GM23338 (cell line): ENCODE measurements around the gene ADAT1. TPM values are rescaled to one million over a fixed set of nuclear protein-coding genes. Genes with fewer than 3 reads are reported as not detected.

Source experiments
- ATAC-seq: fragments of 200-7000 bp; cut with Tn5 transposase; 3 replicates; pipeline ENCODE4 v1.9.1; 2020
- DNase-seq: peaks from one replicate; pipeline ENCODE4 v3.0.0-alpha.2; 2015; ENCODE audit warnings: low spot score
- H2AFZ ChIP-seq: fragments of 200-600 bp; sonication (generic); 2 replicates; pipeline ENCODE4 v1.8.0; 2016; ENCODE audit warnings: antibody characterized with exemption, mild to moderate bottlenecking, moderate library complexity
- H3F3A ChIP-seq: fragments of 200-600 bp; sonication (generic); replicated peaks from 2 replicates; pipeline ENCODE4 v1.8.0; 2017; ENCODE audit warnings: antibody characterized with exemption, mixed run types, low read depth
- H3K27ac ChIP-seq: fragments of 200-600 bp; sonication (generic); 2 replicates; pipeline ENCODE4 v1.6.1; 2016; ENCODE audit warnings: low read depth
- H3K27me3 ChIP-seq: fragments of 200-600 bp; sonication (generic); 2 replicates; pipeline ENCODE4 v1.8.0; 2016; ENCODE audit warnings: mild to moderate bottlenecking, mixed run types, moderate library complexity; ENCODE audit not compliant: insufficient read depth
- H3K36me3 ChIP-seq: fragments of 200-600 bp; sonication (generic); 2 replicates; pipeline ENCODE4 v1.8.0; 2016; ENCODE audit warnings: mild to moderate bottlenecking; ENCODE audit not compliant: insufficient read depth
- H3K4me1 ChIP-seq: fragments of 200-600 bp; sonication (generic); 2 replicates; pipeline ENCODE4 v1.8.0; 2016; ENCODE audit warnings: mild to moderate bottlenecking, moderate library complexity; ENCODE audit not compliant: insufficient read depth
- H3K4me2 ChIP-seq: fragments of 200-600 bp; sonication (generic); 2 replicates; pipeline ENCODE4 v1.7.1; 2017; ENCODE audit warnings: mixed run types
- H3K4me3 ChIP-seq: fragments of 200-600 bp; sonication (generic); 2 replicates; pipeline ENCODE4 v1.6.1; 2016; ENCODE audit warnings: mixed run types
- H3K79me2 ChIP-seq: fragments of 200-600 bp; sonication (generic); replicated peaks from 2 replicates; pipeline ENCODE4 v1.8.0; 2017; ENCODE audit warnings: mild to moderate bottlenecking; ENCODE audit not compliant: insufficient read depth
- H3K9me2 ChIP-seq: fragments of 200-600 bp; sonication (generic); 2 replicates; pipeline ENCODE4 v1.8.0; 2017; ENCODE audit not compliant: insufficient read depth
- H4K20me1 ChIP-seq: fragments of 200-600 bp; sonication (generic); replicated peaks from 2 replicates; pipeline ENCODE4 v1.8.0; 2017; ENCODE audit warnings: mild to moderate bottlenecking; ENCODE audit not compliant: insufficient read depth
- H3K27ac Mint-ChIP-seq: 2 replicates; pipeline ENCODE4 v1.8.0; 2020; ENCODE audit warnings: inconsistent platforms, mild to moderate bottlenecking, moderate library complexity, mixed read lengths
- H3K27me3 Mint-ChIP-seq: 3 replicates; pipeline ENCODE4 v1.8.0; 2022; ENCODE audit warnings: low read depth, mild to moderate bottlenecking, moderate library complexity, mixed read lengths, inconsistent platforms; ENCODE audit not compliant: insufficient read depth, poor library complexity
- H3K36me3 Mint-ChIP-seq: 3 replicates; pipeline ENCODE4 v1.8.0; 2021; ENCODE audit warnings: low read depth, mild to moderate bottlenecking, inconsistent platforms, moderate library complexity, mixed read lengths
- H3K4me1 Mint-ChIP-seq: 3 replicates; pipeline ENCODE4 v1.8.0; 2020; ENCODE audit warnings: mild to moderate bottlenecking, inconsistent platforms, mixed read lengths
- H3K4me3 Mint-ChIP-seq: 3 replicates; pipeline ENCODE4 v1.8.0; 2021; ENCODE audit warnings: moderate library complexity, mild to moderate bottlenecking, inconsistent platforms, mixed read lengths
- H3K9me3 Mint-ChIP-seq: 3 replicates; pipeline ENCODE4 v1.8.0; 2020; ENCODE audit warnings: moderate library complexity, mild to moderate bottlenecking, inconsistent platforms, mixed read lengths
- CREB1 ChIP-seq: fragments of 250-450 bp; sonication (Bioruptor Pico); IDR thresholded peaks from 2 replicates; pipeline ENCODE4 v1.5.0; 2020; ENCODE audit warnings: low read depth, mild to moderate bottlenecking, moderate library complexity
- EZH2 ChIP-seq: fragments of 200-600 bp; sonication (generic); IDR thresholded peaks from one replicate; pipeline ENCODE4 v1.8.0; 2017; ENCODE audit warnings: antibody characterized with exemption, mild to moderate bottlenecking, low read depth; ENCODE audit not compliant: unreplicated experiment
- EZH2phosphoT487 ChIP-seq: fragments of 200-600 bp; sonication (generic); IDR thresholded peaks from one replicate; pipeline ENCODE4 v1.8.1; 2018; ENCODE audit warnings: antibody characterized with exemption; ENCODE audit not compliant: unreplicated experiment
- JUNB ChIP-seq: IDR thresholded peaks from one replicate; pipeline ENCODE4 v1.6.1; 2016; ENCODE audit warnings: antibody characterized with exemption; ENCODE audit not compliant: unreplicated experiment
- NANOG ChIP-seq: IDR thresholded peaks from 2 replicates; pipeline ENCODE4 v1.6.1; 2016; ENCODE audit warnings: antibody characterized with exemption, borderline replicate concordance
- POLR2AphosphoS5 ChIP-seq: IDR thresholded peaks from 2 replicates; pipeline ENCODE4 v1.6.1; 2016; ENCODE audit warnings: antibody characterized with exemption, low read depth
- STAT1 ChIP-seq: IDR thresholded peaks from one replicate; pipeline ENCODE4 v1.6.1; 2016; ENCODE audit warnings: antibody characterized with exemption; ENCODE audit not compliant: unreplicated experiment
- ZNF114 ChIP-seq: fragments of 250-450 bp; sonication (Bioruptor Pico); IDR thresholded peaks from 2 replicates; pipeline ENCODE4 v1.5.0; 2020; ENCODE audit warnings: mild to moderate bottlenecking, moderate library complexity
- ZNF331 ChIP-seq: fragments of 250-450 bp; sonication (Bioruptor Pico); IDR thresholded peaks from 2 replicates; pipeline ENCODE4 v1.5.0; 2020; ENCODE audit warnings: low read depth, mild to moderate bottlenecking, moderate library complexity
- polyA plus RNA-seq: library from polyadenylated mRNA; unstranded; fragments of >200 nt; fragmentation: Nextera tagmentation; extraction: Ambion mirVana; gene quantifications from 2 replicates; pipeline ENCODE4 v1.2.1, GENCODE V29; 2016
- total RNA-seq: library from RNA; depleted of rRNA; stranded (reverse); fragments of >200 nt; shearing (Covaris generic); gene quantifications from 2 replicates; pipeline ENCODE4 v1.2.3, GENCODE V29; 2014
- TF ChIP-seq, protein P1 (sequence below): IDR thresholded peaks from 2 replicates; pipeline ENCODE4 v1.6.1; 2016; ENCODE audit warnings: antibody characterized with exemption
- TF ChIP-seq, protein P2 (sequence below): fragments of 250-450 bp; sonication (Bioruptor Pico); IDR thresholded peaks from 2 replicates; pipeline ENCODE4 v1.5.0; 2020; ENCODE audit warnings: mild to moderate bottlenecking, moderate library complexity
- TF ChIP-seq, protein P3 (sequence below), 2 experiments: fragments of 200-600 bp in 1 of 2; sonication (generic) in 1 of 2; conservative IDR thresholded peaks; 2 replicates each; pipeline versions ENCODE4 v1.5.1 to v1.6.1; 2016 to 2017; ENCODE audit warnings: antibody characterized with exemption in 2 of 2, low read depth in 2 of 2, mild to moderate bottlenecking in 2 of 2, moderate library complexity in 1 of 2
- TF ChIP-seq, protein P4 (sequence below): IDR thresholded peaks from one replicate; pipeline ENCODE4 v1.6.1; 2018; ENCODE audit warnings: antibody characterized with exemption; ENCODE audit not compliant: unreplicated experiment

Gene ADAT1
- total and polyA plus RNA-seq, 2 experiments from 2014 or later: 17.4 to 53.6 TPM

DNA sequence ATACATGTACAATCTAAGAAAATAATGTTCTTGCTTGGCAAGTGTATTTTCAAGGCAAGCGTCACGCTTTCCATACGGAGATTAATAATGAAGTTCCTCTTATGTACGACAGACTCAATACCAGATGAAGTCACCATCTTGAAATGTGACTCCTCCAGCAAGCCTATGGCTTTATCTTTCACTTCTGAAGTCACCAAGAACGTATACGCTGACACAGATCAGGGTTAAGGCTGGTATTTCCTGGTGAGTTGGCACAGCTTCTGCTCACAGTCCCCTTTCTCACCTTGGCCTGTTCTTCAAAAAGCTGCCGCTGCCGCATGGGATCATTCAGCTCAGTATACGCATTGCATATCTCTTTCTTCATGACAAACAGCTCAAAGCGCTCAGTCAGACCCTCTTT is 6.1 kb upstream of the ADAT1 start:
- no peaks in the 10 kb centered on the region for H4K20me1 ChIP-seq
- H2AFZ ChIP-seq: no peak overlapping the region
- no peak overlapping the region for H3K4me2 ChIP-seq
- no peaks in the 10 kb centered on the region for H3K9me2 ChIP-seq
- H3K27me3 Mint-ChIP-seq: peaks cover 2% of the 10 kb centered on the region
- H3K9me3 Mint-ChIP-seq: no peaks in the 10 kb centered on the region
- no peaks in the 10 kb centered on the region for H3K4me1 Mint-ChIP-seq
- DNase-seq (no peak), ATAC-seq (no peak)
- H3K27ac Mint-ChIP-seq: no peak overlapping the region
- H3K36me3 Mint-ChIP-seq: peaks cover 87% of the 10 kb centered on the region
- peaks cover 14% of the 10 kb centered on the region; the same call in 1 of the 2 replicates for H3F3A ChIP-seq
- H3K79me2 ChIP-seq: no peaks in the 10 kb centered on the region
- no peaks in the 10 kb centered on the region for H3K4me1 ChIP-seq
- no peak overlapping the region for H3K4me3 ChIP-seq
- no peak overlapping the region for H3K27ac ChIP-seq
- no peaks in the 10 kb centered on the region for H3K27me3 ChIP-seq
- TF ChIP-seq, protein P1, sequence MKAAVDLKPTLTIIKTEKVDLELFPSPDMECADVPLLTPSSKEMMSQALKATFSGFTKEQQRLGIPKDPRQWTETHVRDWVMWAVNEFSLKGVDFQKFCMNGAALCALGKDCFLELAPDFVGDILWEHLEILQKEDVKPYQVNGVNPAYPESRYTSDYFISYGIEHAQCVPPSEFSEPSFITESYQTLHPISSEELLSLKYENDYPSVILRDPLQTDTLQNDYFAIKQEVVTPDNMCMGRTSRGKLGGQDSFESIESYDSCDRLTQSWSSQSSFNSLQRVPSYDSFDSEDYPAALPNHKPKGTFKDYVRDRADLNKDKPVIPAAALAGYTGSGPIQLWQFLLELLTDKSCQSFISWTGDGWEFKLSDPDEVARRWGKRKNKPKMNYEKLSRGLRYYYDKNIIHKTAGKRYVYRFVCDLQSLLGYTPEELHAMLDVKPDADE: no peak
- TF ChIP-seq ZNF114 (CRISPR knock-in tag): no peak
- no peak for TF ChIP-seq NANOG
- TF ChIP-seq POLR2AphosphoS5: no peak
- no peak for TF ChIP-seq STAT1
- TF ChIP-seq EZH2phosphoT487: no peak
- TF ChIP-seq, protein P2, sequence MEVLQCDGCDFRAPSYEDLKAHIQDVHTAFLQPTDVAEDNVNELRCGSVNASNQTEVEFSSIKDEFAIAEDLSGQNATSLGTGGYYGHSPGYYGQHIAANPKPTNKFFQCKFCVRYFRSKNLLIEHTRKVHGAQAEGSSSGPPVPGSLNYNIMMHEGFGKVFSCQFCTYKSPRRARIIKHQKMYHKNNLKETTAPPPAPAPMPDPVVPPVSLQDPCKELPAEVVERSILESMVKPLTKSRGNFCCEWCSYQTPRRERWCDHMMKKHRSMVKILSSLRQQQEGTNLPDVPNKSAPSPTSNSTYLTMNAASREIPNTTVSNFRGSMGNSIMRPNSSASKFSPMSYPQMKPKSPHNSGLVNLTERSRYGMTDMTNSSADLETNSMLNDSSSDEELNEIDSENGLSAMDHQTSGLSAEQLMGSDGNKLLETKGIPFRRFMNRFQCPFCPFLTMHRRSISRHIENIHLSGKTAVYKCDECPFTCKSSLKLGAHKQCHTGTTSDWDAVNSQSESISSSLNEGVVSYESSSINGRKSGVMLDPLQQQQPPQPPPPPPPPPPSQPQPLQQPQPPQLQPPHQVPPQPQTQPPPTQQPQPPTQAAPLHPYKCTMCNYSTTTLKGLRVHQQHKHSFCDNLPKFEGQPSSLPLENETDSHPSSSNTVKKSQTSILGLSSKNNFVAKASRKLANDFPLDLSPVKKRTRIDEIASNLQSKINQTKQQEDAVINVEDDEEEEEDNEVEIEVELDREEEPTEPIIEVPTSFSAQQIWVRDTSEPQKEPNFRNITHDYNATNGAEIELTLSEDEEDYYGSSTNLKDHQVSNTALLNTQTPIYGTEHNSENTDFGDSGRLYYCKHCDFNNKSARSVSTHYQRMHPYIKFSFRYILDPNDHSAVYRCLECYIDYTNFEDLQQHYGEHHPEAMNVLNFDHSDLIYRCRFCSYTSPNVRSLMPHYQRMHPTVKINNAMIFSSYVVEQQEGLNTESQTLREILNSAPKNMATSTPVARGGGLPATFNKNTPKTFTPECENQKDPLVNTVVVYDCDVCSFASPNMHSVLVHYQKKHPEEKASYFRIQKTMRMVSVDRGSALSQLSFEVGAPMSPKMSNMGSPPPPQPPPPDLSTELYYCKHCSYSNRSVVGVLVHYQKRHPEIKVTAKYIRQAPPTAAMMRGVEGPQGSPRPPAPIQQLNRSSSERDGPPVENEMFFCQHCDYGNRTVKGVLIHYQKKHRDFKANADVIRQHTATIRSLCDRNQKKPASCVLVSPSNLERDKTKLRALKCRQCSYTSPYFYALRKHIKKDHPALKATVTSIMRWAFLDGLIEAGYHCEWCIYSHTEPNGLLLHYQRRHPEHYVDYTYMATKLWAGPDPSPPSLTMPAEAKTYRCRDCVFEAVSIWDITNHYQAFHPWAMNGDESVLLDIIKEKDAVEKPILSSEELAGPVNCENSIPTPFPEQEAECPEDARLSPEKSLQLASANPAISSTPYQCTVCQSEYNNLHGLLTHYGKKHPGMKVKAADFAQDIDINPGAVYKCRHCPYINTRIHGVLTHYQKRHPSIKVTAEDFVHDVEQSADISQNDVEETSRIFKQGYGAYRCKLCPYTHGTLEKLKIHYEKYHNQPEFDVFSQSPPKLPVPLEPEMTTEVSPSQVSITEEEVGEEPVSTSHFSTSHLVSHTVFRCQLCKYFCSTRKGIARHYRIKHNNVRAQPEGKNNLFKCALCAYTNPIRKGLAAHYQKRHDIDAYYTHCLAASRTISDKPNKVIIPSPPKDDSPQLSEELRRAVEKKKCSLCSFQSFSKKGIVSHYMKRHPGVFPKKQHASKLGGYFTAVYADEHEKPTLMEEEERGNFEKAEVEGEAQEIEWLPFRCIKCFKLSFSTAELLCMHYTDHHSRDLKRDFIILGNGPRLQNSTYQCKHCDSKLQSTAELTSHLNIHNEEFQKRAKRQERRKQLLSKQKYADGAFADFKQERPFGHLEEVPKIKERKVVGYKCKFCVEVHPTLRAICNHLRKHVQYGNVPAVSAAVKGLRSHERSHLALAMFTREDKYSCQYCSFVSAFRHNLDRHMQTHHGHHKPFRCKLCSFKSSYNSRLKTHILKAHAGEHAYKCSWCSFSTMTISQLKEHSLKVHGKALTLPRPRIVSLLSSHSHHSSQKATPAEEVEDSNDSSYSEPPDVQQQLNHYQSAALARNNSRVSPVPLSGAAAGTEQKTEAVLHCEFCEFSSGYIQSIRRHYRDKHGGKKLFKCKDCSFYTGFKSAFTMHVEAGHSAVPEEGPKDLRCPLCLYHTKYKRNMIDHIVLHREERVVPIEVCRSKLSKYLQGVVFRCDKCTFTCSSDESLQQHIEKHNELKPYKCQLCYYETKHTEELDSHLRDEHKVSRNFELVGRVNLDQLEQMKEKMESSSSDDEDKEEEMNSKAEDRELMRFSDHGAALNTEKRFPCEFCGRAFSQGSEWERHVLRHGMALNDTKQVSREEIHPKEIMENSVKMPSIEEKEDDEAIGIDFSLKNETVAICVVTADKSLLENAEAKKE (CRISPR knock-in tag): no peak
- no peak for TF ChIP-seq EZH2
- TF ChIP-seq CREB1: no peak
- no peak for TF ChIP-seq JUNB
- TF ChIP-seq ZNF331 (CRISPR knock-in tag): no peak
- TF ChIP-seq, protein P3, sequence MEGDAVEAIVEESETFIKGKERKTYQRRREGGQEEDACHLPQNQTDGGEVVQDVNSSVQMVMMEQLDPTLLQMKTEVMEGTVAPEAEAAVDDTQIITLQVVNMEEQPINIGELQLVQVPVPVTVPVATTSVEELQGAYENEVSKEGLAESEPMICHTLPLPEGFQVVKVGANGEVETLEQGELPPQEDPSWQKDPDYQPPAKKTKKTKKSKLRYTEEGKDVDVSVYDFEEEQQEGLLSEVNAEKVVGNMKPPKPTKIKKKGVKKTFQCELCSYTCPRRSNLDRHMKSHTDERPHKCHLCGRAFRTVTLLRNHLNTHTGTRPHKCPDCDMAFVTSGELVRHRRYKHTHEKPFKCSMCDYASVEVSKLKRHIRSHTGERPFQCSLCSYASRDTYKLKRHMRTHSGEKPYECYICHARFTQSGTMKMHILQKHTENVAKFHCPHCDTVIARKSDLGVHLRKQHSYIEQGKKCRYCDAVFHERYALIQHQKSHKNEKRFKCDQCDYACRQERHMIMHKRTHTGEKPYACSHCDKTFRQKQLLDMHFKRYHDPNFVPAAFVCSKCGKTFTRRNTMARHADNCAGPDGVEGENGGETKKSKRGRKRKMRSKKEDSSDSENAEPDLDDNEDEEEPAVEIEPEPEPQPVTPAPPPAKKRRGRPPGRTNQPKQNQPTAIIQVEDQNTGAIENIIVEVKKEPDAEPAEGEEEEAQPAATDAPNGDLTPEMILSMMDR (conservative IDR thresholded peaks at IDR 0.05; ENCODE audit: low read depth in 2 of 2): no peak
- TF ChIP-seq, protein P4, sequence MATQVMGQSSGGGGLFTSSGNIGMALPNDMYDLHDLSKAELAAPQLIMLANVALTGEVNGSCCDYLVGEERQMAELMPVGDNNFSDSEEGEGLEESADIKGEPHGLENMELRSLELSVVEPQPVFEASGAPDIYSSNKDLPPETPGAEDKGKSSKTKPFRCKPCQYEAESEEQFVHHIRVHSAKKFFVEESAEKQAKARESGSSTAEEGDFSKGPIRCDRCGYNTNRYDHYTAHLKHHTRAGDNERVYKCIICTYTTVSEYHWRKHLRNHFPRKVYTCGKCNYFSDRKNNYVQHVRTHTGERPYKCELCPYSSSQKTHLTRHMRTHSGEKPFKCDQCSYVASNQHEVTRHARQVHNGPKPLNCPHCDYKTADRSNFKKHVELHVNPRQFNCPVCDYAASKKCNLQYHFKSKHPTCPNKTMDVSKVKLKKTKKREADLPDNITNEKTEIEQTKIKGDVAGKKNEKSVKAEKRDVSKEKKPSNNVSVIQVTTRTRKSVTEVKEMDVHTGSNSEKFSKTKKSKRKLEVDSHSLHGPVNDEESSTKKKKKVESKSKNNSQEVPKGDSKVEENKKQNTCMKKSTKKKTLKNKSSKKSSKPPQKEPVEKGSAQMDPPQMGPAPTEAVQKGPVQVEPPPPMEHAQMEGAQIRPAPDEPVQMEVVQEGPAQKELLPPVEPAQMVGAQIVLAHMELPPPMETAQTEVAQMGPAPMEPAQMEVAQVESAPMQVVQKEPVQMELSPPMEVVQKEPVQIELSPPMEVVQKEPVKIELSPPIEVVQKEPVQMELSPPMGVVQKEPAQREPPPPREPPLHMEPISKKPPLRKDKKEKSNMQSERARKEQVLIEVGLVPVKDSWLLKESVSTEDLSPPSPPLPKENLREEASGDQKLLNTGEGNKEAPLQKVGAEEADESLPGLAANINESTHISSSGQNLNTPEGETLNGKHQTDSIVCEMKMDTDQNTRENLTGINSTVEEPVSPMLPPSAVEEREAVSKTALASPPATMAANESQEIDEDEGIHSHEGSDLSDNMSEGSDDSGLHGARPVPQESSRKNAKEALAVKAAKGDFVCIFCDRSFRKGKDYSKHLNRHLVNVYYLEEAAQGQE: no peak
- H3K36me3 ChIP-seq: peaks cover 83% of the 10 kb centered on the region
- H3K4me3 Mint-ChIP-seq: no peak overlapping the region
